H9 (cell line): ENCODE results near the gene TBC1D4. TPM values are rescaled to one million over a fixed set of nuclear protein-coding genes. Genes with fewer than 3 reads are reported as not detected.
A peak's percentile ranks its signal among the peaks of the same experiment; 100 is the strongest.

ENCODE experiments used
- DNase-seq: peaks from one replicate; pipeline ENCODE4 v3.0.0-alpha.2; 2017
- H2AFZ ChIP-seq: one replicate; pipeline ENCODE4 v1.6.1; 2013; ENCODE audit warnings: mild to moderate bottlenecking, low read length, control low read depth, moderate library complexity
- H2AK5ac ChIP-seq: 2 replicates; pipeline ENCODE4 v1.6.1; 2013; ENCODE audit warnings: low read length, control low read depth, mixed read lengths; ENCODE audit not compliant: insufficient read length
- H2BK120ac ChIP-seq: one replicate; pipeline ENCODE4 v1.6.1; 2013; ENCODE audit warnings: low read depth, mild to moderate bottlenecking, low read length, control low read depth, inconsistent platforms; ENCODE audit not compliant: poor library complexity, severe bottlenecking
- H2BK12ac ChIP-seq: 2 replicates; pipeline ENCODE4 v1.6.1; 2013; ENCODE audit warnings: low read length, control low read depth, mixed read lengths, low read depth; ENCODE audit not compliant: insufficient read length
- H2BK15ac ChIP-seq: 2 replicates; pipeline ENCODE4 v1.6.1; 2013; ENCODE audit warnings: low read depth, low read length, control low read depth
- H2BK20ac ChIP-seq: one replicate; pipeline ENCODE4 v1.6.1; 2013; ENCODE audit warnings: low read depth, mild to moderate bottlenecking, low read length, control low read depth, inconsistent platforms; ENCODE audit not compliant: poor library complexity, severe bottlenecking
- H2BK5ac ChIP-seq: 2 replicates; pipeline ENCODE4 v1.6.1; 2013; ENCODE audit warnings: low read length, control low read depth, mixed read lengths; ENCODE audit not compliant: insufficient read length
- H3K14ac ChIP-seq: 2 replicates; pipeline ENCODE4 v1.6.1; 2013; ENCODE audit warnings: low read length, control low read depth; ENCODE audit not compliant: insufficient read depth
- H3K18ac ChIP-seq: 2 replicates; pipeline ENCODE4 v1.6.1; 2013; ENCODE audit warnings: low read depth, mild to moderate bottlenecking, mixed read lengths, low read length, control low read depth; ENCODE audit not compliant: insufficient read length
- H3K23ac ChIP-seq: 2 replicates; pipeline ENCODE4 v1.6.1; 2013; ENCODE audit warnings: low read length, control low read depth, mixed read lengths, low read depth; ENCODE audit not compliant: insufficient read length
- H3K23me2 ChIP-seq: 2 replicates; pipeline ENCODE4 v1.6.1; 2013; ENCODE audit warnings: low read depth, mild to moderate bottlenecking, mixed read lengths, low read length, control low read depth; ENCODE audit not compliant: insufficient read length, poor library complexity, severe bottlenecking
- H3K27ac ChIP-seq: 2 replicates; pipeline ENCODE4 v1.5.1; 2013; ENCODE audit warnings: low read length, control low read depth, mixed read lengths, low read depth; ENCODE audit not compliant: insufficient read length
- H3K27me3 ChIP-seq: 2 replicates; pipeline ENCODE4 v1.6.1; 2013; ENCODE audit warnings: low read length, control low read depth, inconsistent platforms; ENCODE audit not compliant: insufficient read depth
- H3K4ac ChIP-seq: 2 replicates; pipeline ENCODE4 v1.6.1; 2013; ENCODE audit warnings: low read depth, mild to moderate bottlenecking, control low read depth, inconsistent platforms, low read length, moderate library complexity
- H3K4me1 ChIP-seq: 2 replicates; pipeline ENCODE4 v1.6.1; 2013; ENCODE audit warnings: low read length, control low read depth, inconsistent platforms; ENCODE audit not compliant: insufficient read depth
- H3K4me2 ChIP-seq: 2 replicates; pipeline ENCODE4 v1.6.1; 2013; ENCODE audit warnings: low read length, control low read depth, mixed read lengths; ENCODE audit not compliant: insufficient read length, insufficient read depth
- H3K56ac ChIP-seq: 2 replicates; pipeline ENCODE4 v1.6.1; 2013; ENCODE audit warnings: low read depth, mild to moderate bottlenecking, mixed read lengths, low read length, control low read depth; ENCODE audit not compliant: insufficient read length
- H3K79me1 ChIP-seq: 2 replicates; pipeline ENCODE4 v1.6.1; 2013; ENCODE audit warnings: low read depth, mild to moderate bottlenecking, moderate library complexity, low read length, control low read depth, inconsistent platforms; ENCODE audit not compliant: insufficient read depth, poor library complexity, severe bottlenecking
- H3K79me2 ChIP-seq: 2 replicates; pipeline ENCODE4 v1.6.1; 2013; ENCODE audit warnings: low read length, control low read depth, inconsistent platforms; ENCODE audit not compliant: insufficient read depth
- H3K9ac ChIP-seq: 2 replicates; pipeline ENCODE4 v1.6.1; 2013; ENCODE audit warnings: low read length, control low read depth, mixed read lengths; ENCODE audit not compliant: insufficient read length; ENCODE audit errors: extremely low read depth
- H3K9me3 ChIP-seq: one replicate; pipeline ENCODE4 v1.6.1; 2013; ENCODE audit warnings: low read depth, low read length, inconsistent platforms; ENCODE audit not compliant: control insufficient read depth
- H3T11ph ChIP-seq: one replicate; pipeline ENCODE4 v1.6.1; 2013; ENCODE audit warnings: mild to moderate bottlenecking, low read length, control low read depth, inconsistent platforms
- H4K20me1 ChIP-seq: one replicate; pipeline ENCODE4 v1.6.1; 2013; ENCODE audit not compliant: control insufficient read depth, insufficient read length, insufficient read depth
- H4K5ac ChIP-seq: 2 replicates; pipeline ENCODE4 v1.6.1; 2013; ENCODE audit warnings: low read depth, mild to moderate bottlenecking, mixed read lengths, low read length, control low read depth; ENCODE audit not compliant: insufficient read length
- H4K8ac ChIP-seq: replicated peaks from 2 replicates; pipeline ENCODE4 v1.6.1; 2013; ENCODE audit warnings: low read length, control low read depth, mixed read lengths, low read depth; ENCODE audit not compliant: insufficient read length
- H4K91ac ChIP-seq: 2 replicates; pipeline ENCODE4 v1.6.1; 2013; ENCODE audit warnings: low read depth, mild to moderate bottlenecking, moderate library complexity, mixed read lengths, low read length, control low read depth; ENCODE audit not compliant: insufficient read length
- H3K27ac Mint-ChIP-seq, 3 experiments: 2 replicates in 2 of 3; 3 replicates in 1 of 3; pipeline ENCODE4 v1.8.0; 2020 to 2021; ENCODE audit warnings: mixed read lengths in 3 of 3, mild to moderate bottlenecking in 1 of 3, moderate library complexity in 1 of 3
- H3K27me3 Mint-ChIP-seq: 2 replicates; pipeline ENCODE4 v1.8.0; 2021; ENCODE audit warnings: low read depth, mild to moderate bottlenecking, moderate library complexity, mixed read lengths
- H3K36me3 Mint-ChIP-seq, 3 experiments: 2 replicates in 2 of 3; 3 replicates in 1 of 3; pipeline ENCODE4 v1.8.0; 2020 to 2021; ENCODE audit warnings: low read depth in 3 of 3, mixed read lengths in 3 of 3; ENCODE audit not compliant: insufficient read depth in 1 of 3
- H3K4me1 Mint-ChIP-seq, 2 experiments: 2 replicates each; pipeline ENCODE4 v1.8.0; 2020; ENCODE audit warnings: mixed read lengths in 2 of 2
- H3K4me3 Mint-ChIP-seq, 2 experiments: 2 replicates in 1 of 2; 3 replicates in 1 of 2; pipeline ENCODE4 v1.8.0; 2020 to 2021; ENCODE audit warnings: mild to moderate bottlenecking in 2 of 2, mixed read lengths in 2 of 2, moderate library complexity in 1 of 2
- H3K9me3 Mint-ChIP-seq, 2 experiments: 2 replicates in 1 of 2; 3 replicates in 1 of 2; pipeline ENCODE4 v1.8.0; 2020; ENCODE audit warnings: mild to moderate bottlenecking in 2 of 2, mixed read lengths in 2 of 2, moderate library complexity in 1 of 2
- WGBS: extraction: QIAGEN DNeasy Blood & Tissue Kit; methylation state at CpG from one replicate; pipeline ENCODE4 v1.1.7; 2013; ENCODE audit warnings: missing lambda C conversion rate, low lambda C conversion rate, mixed read lengths; ENCODE audit not compliant: insufficient read length; ENCODE audit errors: extremely low coverage; 5-methylcytosine and 5-hydroxymethylcytosine counted together
- total RNA-seq: library from RNA; stranded (reverse); gene quantifications from 2 replicates; pipeline ENCODE4 v1.2.1, GENCODE V29; 2021
- TF ChIP-seq, protein P1 (sequence below): fragments of 200-600 bp; sonication (generic); conservative IDR thresholded peaks from 3 replicates; pipeline ENCODE4 v1.8.0; 2021; ENCODE audit warnings: antibody characterized with exemption, mild to moderate bottlenecking

Gene TBC1D4
- total RNA-seq, 1 experiment from 2014 or later, result 10.5 TPM

DNA sequence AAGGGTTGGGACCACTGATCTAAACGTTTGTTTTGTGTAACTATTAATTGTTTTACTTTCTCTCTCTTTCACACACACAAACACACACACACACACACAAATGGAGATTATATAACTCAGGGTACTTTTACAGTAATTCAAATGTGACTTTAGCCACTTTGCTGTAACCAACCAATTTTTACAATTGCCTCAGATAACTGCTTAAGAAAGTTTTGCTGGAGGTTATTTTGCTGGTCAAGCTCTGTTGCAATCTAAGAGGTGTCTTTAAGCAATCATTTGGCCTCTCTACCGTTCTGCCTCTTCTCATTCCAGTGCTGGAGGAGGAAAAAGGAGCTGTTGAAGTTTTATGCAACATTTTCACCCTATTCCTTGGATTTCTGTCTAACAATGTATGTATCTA lies 63.0 kb downstream of the TBC1D4 start:
- Histone ChIP-seq H3K4me1 (no peaks in the 10 kb centered on the region), H2BK15ac (no peak overlapping the region), H3K14ac (no peak overlapping the region), H3K79me2 (no peaks in the 10 kb centered on the region), H2AK5ac (no peak overlapping the region), H3K23me2 (no peaks in the 10 kb centered on the region), H3K27ac (no peak overlapping the region), H3K23ac (no peak overlapping the region), H3K9me3 (no peaks in the 10 kb centered on the region), H3K9ac (no peak overlapping the region), H2BK120ac (no peak overlapping the region), H3K4me2 (no peak overlapping the region), H4K91ac (no peak overlapping the region), H2BK20ac (no peak overlapping the region), H3K27me3 (no peaks in the 10 kb centered on the region), H2AFZ (no peak overlapping the region), H4K20me1 (no peaks in the 10 kb centered on the region), H3K56ac (no peak overlapping the region), H2BK5ac (no peak overlapping the region), H3T11ph (no peak overlapping the region), H2BK12ac (no peak overlapping the region), H3K79me1 (peaks cover 6% of the 10 kb centered on the region), H4K8ac (no peak overlapping the region), H3K18ac (no peak overlapping the region), H3K4ac (no peak overlapping the region), H4K5ac (no peak overlapping the region)
- no peak for DNase-seq
- WGBS, result no CpG with 5 or more reads among the region's 2 CpGs
- peaks cover 2 to 10% of the 10 kb centered on the region in 2 experiments; a peak in 3 of 4 replicates for H3K4me1 Mint-ChIP-seq
- no peaks in the 10 kb centered on the region for H3K27me3 Mint-ChIP-seq
- no peaks in the 10 kb centered on the region for H3K9me3 Mint-ChIP-seq
- H3K4me3 Mint-ChIP-seq, result no peak overlapping the region
- no peaks in the 10 kb centered on the region for H3K36me3 Mint-ChIP-seq
- TF ChIP-seq, protein P1, sequence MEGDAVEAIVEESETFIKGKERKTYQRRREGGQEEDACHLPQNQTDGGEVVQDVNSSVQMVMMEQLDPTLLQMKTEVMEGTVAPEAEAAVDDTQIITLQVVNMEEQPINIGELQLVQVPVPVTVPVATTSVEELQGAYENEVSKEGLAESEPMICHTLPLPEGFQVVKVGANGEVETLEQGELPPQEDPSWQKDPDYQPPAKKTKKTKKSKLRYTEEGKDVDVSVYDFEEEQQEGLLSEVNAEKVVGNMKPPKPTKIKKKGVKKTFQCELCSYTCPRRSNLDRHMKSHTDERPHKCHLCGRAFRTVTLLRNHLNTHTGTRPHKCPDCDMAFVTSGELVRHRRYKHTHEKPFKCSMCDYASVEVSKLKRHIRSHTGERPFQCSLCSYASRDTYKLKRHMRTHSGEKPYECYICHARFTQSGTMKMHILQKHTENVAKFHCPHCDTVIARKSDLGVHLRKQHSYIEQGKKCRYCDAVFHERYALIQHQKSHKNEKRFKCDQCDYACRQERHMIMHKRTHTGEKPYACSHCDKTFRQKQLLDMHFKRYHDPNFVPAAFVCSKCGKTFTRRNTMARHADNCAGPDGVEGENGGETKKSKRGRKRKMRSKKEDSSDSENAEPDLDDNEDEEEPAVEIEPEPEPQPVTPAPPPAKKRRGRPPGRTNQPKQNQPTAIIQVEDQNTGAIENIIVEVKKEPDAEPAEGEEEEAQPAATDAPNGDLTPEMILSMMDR, result no peak
- H3K27ac Mint-ChIP-seq, result peak overlapping the region in 2 of 3 experiments; percentile 7 to 43; a peak in 1 of 7 replicates
